RWPE1 (cell line): Measurements from ENCODE around the gene KDR.

Experiments
- CTCF ChIA-PET: fragments of 350-600 bp; sonication (Branson Sonifier 250); formaldehyde crosslinking; extraction: SDS; loops from one replicate; lab custom pipeline; 2021; lab: Yijun Ruan, JAX
- POLR2A ChIA-PET: fragments of 400-600 bp; formaldehyde crosslinking; extraction: SDS; loops from one replicate; lab custom pipeline; 2020; ENCODE audit warnings: antibody characterized with exemption; ENCODE audit not compliant: low non-redundant PET; lab: Yijun Ruan, JAX
- DNase-seq: peaks from one replicate; pipeline ENCODE4 v3.0.0; 2012; ENCODE audit warnings: low spot score
- H3K27ac ChIP-seq: fragments of 450-650 bp; 2 replicates; pipeline ENCODE4 v1.5.1; 2017
- CTCF ChIP-seq: fragments of 450-650 bp; conservative IDR thresholded peaks from 2 replicates; pipeline ENCODE4 v1.5.1; 2017; ENCODE audit warnings: low read depth, mild to moderate bottlenecking

The KDR gene

GRCh38 chr4:55143858-55144257, 18.5 kb upstream of the KDR start:
- ChIA-PET CTCF (no interaction called here), POLR2A (no interaction called here)
- no peak overlapping the region for H3K27ac ChIP-seq
- no peak for DNase-seq
- TF ChIP-seq CTCF = no peak

- DNase-seq = no peak
- ChIA-PET CTCF (no interaction called here), POLR2A (no interaction called here)
- TF ChIP-seq CTCF = no peak
- H3K27ac ChIP-seq = no peak overlapping the region
Measured at GRCh38 chr4:55138367-55138766, 13.0 kb upstream of the KDR start.

- ChIA-PET POLR2A (no interaction called here), CTCF (interaction anchor here (0.5 kb wide), 1 partner anchor 380 kb away, joined by 4 read pairs; no protein-coding TSS in a partner anchor)
- TF ChIP-seq CTCF = no peak
- no peak overlapping the region for H3K27ac ChIP-seq
- DNase-seq = no peak
Measured at GRCh38 chr4:55136634-55137033, 11.2 kb upstream of the KDR start.

- DNase-seq = no peak
- no peak overlapping the region for H3K27ac ChIP-seq
- TF ChIP-seq CTCF = no peak
- ChIA-PET POLR2A (no interaction called here), CTCF (no interaction called here)
Measured at GRCh38 chr4:55133951-55134350, 8.6 kb upstream of the KDR start.

- DNase-seq = no peak
- ChIA-PET CTCF (no interaction called here), POLR2A (no interaction called here)
- TF ChIP-seq CTCF = no peak
- H3K27ac ChIP-seq = no peak overlapping the region
Measured at GRCh38 chr4:55132775-55133174, 7.4 kb upstream of the KDR start.

GRCh38 chr4:55127521-55127920, 2.1 kb upstream of the KDR start:
- TF ChIP-seq CTCF = no peak
- no peak for DNase-seq
- CTCF ChIA-PET = no interaction called here
- no peak overlapping the region for H3K27ac ChIP-seq
- POLR2A ChIA-PET = no interaction called here

- ChIA-PET CTCF (no interaction called here), POLR2A (no interaction called here)
- no peak for TF ChIP-seq CTCF
- no peak for DNase-seq
- no peak overlapping the region for H3K27ac ChIP-seq
Measured at GRCh38 chr4:55127053-55127452, 1.7 kb upstream of the KDR start.
